A673 (cell line): ENCODE data around the gene OTUD5. TPM values are rescaled to one million over a fixed set of nuclear protein-coding genes. Genes with fewer than 3 reads are reported as not detected.
A peak's percentile ranks its signal among the peaks of the same experiment; 100 is the strongest.

Experiments
- BruUV-seq: library from RNA; stranded (reverse); fragments of 400-500 nt; replicated peaks from 2 replicates; lab custom pipeline; 2021; lab: Mats Ljungman, UMichigan
- CTCF ChIA-PET: fragments of 300-600 bp; sonication (Branson Sonifier 250); formaldehyde crosslinking; loops from one replicate; lab custom pipeline; 2022; ENCODE audit warnings: antibody characterized with exemption; lab: Charles Lee
- POLR2A ChIA-PET: fragments of 300-600 bp; sonication (Branson Sonifier 250); formaldehyde crosslinking; loops from one replicate; lab custom pipeline; 2022; ENCODE audit warnings: antibody characterized with exemption; ENCODE audit not compliant: low non-redundant PET; lab: Charles Lee
- DNase-seq: peaks from one replicate; pipeline ENCODE4 v3.0.0-alpha.2; 2015; ENCODE audit warnings: low spot score
- H3K27ac ChIP-seq: fragments of 200-600 bp; sonication (generic); 2 replicates; pipeline ENCODE4 v1.5.1; 2016; ENCODE audit warnings: mixed run types, low read depth, mild to moderate bottlenecking, mixed read lengths, antibody characterized with exemption, low read length; ENCODE audit not compliant: poor library complexity, severe bottlenecking
- H3K27me3 ChIP-seq: fragments of 200-600 bp; sonication (generic); replicated peaks from 2 replicates; pipeline ENCODE4 v1.6.1; 2017; ENCODE audit warnings: mixed run types, low read depth, mild to moderate bottlenecking, mixed read lengths, antibody characterized with exemption, low read length; ENCODE audit not compliant: insufficient read depth, poor library complexity
- H3K36me3 ChIP-seq: fragments of 200-600 bp; sonication (generic); 2 replicates; pipeline ENCODE4 v1.6.1; 2016; ENCODE audit warnings: mixed run types, mild to moderate bottlenecking, mixed read lengths, antibody characterized with exemption, low read length; ENCODE audit not compliant: insufficient read depth, poor library complexity, severe bottlenecking
- H3K4me1 ChIP-seq: fragments of 200-600 bp; sonication (generic); 2 replicates; pipeline ENCODE4 v1.6.1; 2017; ENCODE audit warnings: mixed run types, mild to moderate bottlenecking, mixed read lengths, antibody characterized with exemption, low read length; ENCODE audit not compliant: insufficient read depth, poor library complexity, severe bottlenecking
- H3K4me3 ChIP-seq: fragments of 200-600 bp; sonication (generic); 2 replicates; pipeline ENCODE4 v1.5.1; 2016; ENCODE audit warnings: low read depth, mixed run types, mild to moderate bottlenecking, mixed read lengths, low read length; ENCODE audit not compliant: poor library complexity, severe bottlenecking
- H3K9me3 ChIP-seq: fragments of 200-600 bp; sonication (generic); 2 replicates; pipeline ENCODE4 v1.6.1; 2016; ENCODE audit warnings: mixed run types, low read depth, mild to moderate bottlenecking, mixed read lengths, antibody characterized with exemption, low read length; ENCODE audit not compliant: poor library complexity, severe bottlenecking
- CTCF ChIP-seq: fragments of 300-800, 200-600 bp; sonication (generic); conservative IDR thresholded peaks from 2 replicates; pipeline ENCODE4 v1.5.1; 2017; ENCODE audit warnings: low read depth, mild to moderate bottlenecking, antibody characterized with exemption, low read length, moderate library complexity, mixed read lengths
- EZH2 ChIP-seq: fragments of 200-600 bp; sonication (generic); IDR thresholded peaks from 2 replicates; pipeline ENCODE4 v1.6.1; 2017; ENCODE audit warnings: borderline replicate concordance, low read depth, mild to moderate bottlenecking, mixed read lengths, antibody characterized with exemption, low read length; ENCODE audit not compliant: poor library complexity, severe bottlenecking
- intact Hi-C: fragments of 100-400 bp; cut with micrococcal nuclease; formaldehyde crosslinking; loops from one replicate; pipeline ENCODE4 v1.10.0; 2022; ENCODE audit not compliant: unreplicated experiment
- total RNA-seq: library from RNA; stranded (reverse); gene quantifications from 2 replicates; pipeline ENCODE4 v1.2.3, GENCODE V29; 2021

The OTUD5 gene
- total RNA-seq, 1 experiment from 2014 or later: 67.5 TPM

DNA sequence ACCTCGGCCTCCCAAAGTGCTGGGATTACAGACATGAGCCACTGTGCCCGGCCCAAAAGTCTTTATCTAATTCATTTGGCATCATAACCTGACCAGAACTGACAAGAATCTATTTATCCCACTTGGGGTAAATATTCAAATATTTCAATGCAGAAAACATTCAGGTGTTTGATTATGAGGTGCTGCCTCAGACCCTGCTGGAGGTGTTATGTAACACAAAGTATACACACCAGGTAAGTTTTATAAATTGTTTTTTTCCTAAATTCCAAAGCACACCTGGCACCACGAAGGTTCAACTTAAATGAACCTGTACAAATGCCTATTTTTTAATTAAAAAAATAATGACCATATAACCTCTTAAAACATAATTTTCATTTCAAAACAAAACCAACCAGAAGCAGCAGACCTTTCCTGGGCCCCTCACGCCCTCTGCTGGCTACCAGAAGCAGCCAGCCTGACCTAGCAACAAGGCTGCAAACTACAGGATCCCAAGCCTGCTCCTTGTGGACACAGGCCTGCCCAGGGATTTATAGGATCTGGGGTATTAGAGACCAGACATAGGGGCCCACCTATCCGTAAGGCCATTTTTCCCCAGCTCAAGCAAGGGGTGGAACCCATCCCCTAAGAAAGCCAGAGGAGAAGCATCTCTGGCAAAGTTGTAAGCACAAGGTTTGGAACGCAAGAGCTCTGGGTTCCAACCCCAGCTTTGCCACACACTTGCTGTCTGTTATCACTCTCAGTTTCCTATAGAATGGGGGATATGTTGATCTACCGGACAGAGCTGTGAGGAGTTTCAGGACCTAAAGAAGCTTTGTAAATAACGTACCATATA is 11.7 kb downstream of the OTUD5 start:
- CTCF ChIA-PET: interaction anchor here (0.6 kb wide), 1 partner anchor 297 kb away, joined by 3 read pairs; no protein-coding TSS in a partner anchor
- Histone ChIP-seq H3K4me1 (no peaks in the 10 kb centered on the region), H3K27ac (no peak overlapping the region), H3K9me3 (no peaks in the 10 kb centered on the region), H3K4me3 (no peak overlapping the region), H3K27me3 (no peaks in the 10 kb centered on the region), H3K36me3 (no peaks in the 10 kb centered on the region)
- BruUV-seq: no TSS peak
- no peak for TF ChIP-seq EZH2
- peak; percentile 84 for TF ChIP-seq CTCF
- peak; percentile 43 for DNase-seq
- intact Hi-C loops: loop anchor here (10.0 kb wide), 1 partner anchor 141 kb away; the partner anchor contains the start of gene HDAC6
- POLR2A ChIA-PET: interaction anchor here (0.6 kb wide), 1 partner anchor 52 kb away, joined by 4 read pairs; no protein-coding TSS in a partner anchor

GRCh38 chrX:48942895-48943294 is 14.5 kb downstream of the OTUD5 start:
- no peak for DNase-seq
- intact Hi-C loops: loop anchor here (10.0 kb wide), 1 partner anchor 138 kb away; the partner anchor contains the start of gene HDAC6
- CTCF ChIA-PET: no interaction called here
- no peaks in the 10 kb centered on the region for H3K4me1 ChIP-seq
- no peaks in the 10 kb centered on the region for H3K36me3 ChIP-seq
- no peaks in the 10 kb centered on the region for H3K9me3 ChIP-seq
- no TSS peak for BruUV-seq
- no peak overlapping the region for H3K27ac ChIP-seq
- POLR2A ChIA-PET: no interaction called here
- TF ChIP-seq EZH2 (no peak), CTCF (no peak)
- H3K27me3 ChIP-seq: no peaks in the 10 kb centered on the region
- no peak overlapping the region for H3K4me3 ChIP-seq

DNA sequence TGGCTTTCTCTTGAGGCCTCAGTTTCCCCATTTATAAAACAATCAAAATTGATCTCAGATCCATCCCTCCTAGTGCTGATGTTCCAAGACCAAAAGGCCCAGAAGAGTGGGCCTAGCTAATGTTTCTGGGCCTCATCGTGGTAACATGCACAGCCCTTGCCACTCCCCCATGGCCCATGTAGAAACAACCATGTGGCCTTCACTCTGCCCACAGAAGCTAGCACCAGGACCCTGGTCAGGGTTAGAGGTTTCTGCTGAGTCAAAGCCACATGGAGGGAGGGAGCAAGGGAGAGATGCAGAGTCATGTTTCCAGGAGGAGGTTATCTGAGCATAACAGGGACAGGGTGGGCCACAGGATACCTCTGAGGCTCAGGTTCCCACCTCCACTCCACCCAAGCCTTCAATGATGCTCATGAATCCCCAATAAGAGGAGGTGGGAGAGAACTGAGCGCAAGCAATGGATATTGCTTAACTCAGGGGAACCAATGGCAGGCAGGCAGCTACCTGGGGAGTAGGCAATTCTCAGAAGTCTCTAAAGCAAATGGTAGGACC is 16.9 kb downstream of the OTUD5 start:
- no peaks in the 10 kb centered on the region for H3K9me3 ChIP-seq
- H3K4me1 ChIP-seq: no peaks in the 10 kb centered on the region
- no peak for DNase-seq
- H3K27me3 ChIP-seq: no peaks in the 10 kb centered on the region
- ChIA-PET CTCF (no interaction called here), POLR2A (no interaction called here)
- no peak overlapping the region for H3K4me3 ChIP-seq
- no peak overlapping the region for H3K27ac ChIP-seq
- BruUV-seq: no TSS peak
- TF ChIP-seq EZH2 (no peak), CTCF (no peak)
- H3K36me3 ChIP-seq: no peaks in the 10 kb centered on the region
- intact Hi-C loops: loop anchor here (10.0 kb wide), 1 partner anchor 136 kb away; the partner anchor contains the start of gene HDAC6
